Activated gamma-delta T cell (primary cell): Measurements from ENCODE around the gene HELZ.

Experiments used
- DNase-seq: peaks from one replicate; lab custom pipeline; 2025; lab: John Stamatoyannopoulos, UW

HELZ gene

GRCh38 chr17:67186782-67187181 is 58.2 kb downstream of the HELZ start:
- DNase-seq = no peak

GRCh38 chr17:67183531-67183930 is 61.5 kb downstream of the HELZ start:
- DNase-seq = no peak

GRCh38 chr17:67181825-67182224 is 63.2 kb downstream of the HELZ start:
- no peak for DNase-seq

GRCh38 chr17:67180275-67180674 is 64.7 kb downstream of the HELZ start:
- no peak for DNase-seq

GRCh38 chr17:67178555-67178954 is 66.4 kb downstream of the HELZ start:
- DNase-seq = no peak

GRCh38 chr17:67177732-67178131 is 67.3 kb downstream of the HELZ start:
- no peak for DNase-seq

DNA sequence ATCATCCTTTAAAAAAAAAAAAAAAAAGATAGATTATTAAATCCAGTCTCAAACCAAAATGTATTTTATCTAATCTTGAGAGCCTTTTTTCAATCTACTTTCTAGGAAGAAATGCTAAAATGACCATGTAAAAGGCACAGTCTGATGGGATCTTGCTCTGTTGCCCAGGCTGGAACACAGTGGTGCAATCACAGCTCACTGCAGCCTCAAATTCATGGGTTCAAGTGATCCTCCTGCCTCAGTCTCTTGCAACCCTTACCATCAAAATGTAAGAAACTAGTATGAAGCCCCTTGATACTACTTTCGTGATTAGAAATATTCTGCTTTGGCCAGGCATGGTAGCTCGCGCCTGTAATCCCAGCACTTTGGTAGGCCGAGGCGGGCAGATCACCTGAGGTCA is 70.8 kb downstream of the HELZ start:
- DNase-seq = no peak

DNA sequence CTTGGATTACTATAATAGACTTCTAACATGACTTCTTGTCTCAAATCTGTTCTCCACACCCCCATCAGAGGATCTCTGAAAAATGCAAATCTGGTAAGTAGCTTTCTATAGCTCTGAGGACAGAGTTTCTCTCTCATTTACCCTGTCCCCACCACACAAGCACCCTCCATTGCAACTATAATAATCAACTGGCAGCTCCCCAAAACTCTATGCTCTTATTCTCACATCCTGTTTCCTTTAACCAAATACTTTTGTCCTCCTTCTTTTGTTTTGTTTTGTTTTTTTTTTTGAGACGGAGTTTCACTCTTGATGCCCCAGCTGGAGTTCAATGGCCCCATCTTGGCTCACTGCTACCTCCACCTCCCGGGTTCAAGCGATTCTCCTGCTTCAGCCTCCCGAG is 73.4 kb downstream of the HELZ start:
- DNase-seq = no peak

DNA sequence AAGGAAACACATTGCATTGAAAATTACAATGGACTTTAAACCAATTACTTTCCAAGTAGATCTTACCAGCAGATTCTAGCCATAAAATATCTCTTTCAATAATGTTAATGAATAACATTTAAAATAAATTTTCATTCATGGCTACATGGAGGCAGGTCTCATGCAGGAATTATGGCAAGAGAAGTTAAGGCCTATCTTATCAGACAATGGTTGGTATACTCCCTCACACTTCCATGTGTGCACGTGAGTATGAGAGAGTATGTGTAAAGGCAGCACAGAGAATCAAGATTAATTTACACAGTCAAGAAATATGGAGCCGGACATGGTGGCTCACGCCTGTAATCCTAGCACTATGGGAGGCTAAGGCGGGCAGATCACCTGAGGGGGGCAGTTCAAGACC is 76.5 kb downstream of the HELZ start:
- no peak for DNase-seq

DNA sequence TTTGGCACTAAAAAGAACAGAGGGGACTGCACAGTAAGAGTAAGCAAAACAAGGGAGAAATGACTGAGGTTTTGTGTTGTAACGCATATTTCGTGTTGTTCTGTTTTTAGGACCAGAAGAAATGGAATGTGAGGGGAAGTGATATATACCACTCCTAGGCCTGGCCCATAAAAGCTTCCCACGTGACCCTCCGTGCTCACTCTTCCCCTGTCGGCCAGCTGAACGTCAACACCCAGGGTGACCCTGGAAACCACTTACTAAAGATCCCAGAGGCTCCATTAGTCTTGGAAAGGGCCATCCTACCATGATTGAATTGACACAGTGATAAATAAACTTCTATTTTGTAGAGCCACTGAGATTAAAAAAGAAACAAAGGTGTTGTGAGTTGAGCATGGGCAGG is 79.8 kb downstream of the HELZ start:
- no peak for DNase-seq

GRCh38 chr17:67164302-67164701 is 80.7 kb downstream of the HELZ start:
- DNase-seq = no peak

- DNase-seq = no peak
Measured at GRCh38 chr17:67162771-67163170, 82.2 kb downstream of the HELZ start.

- no peak for DNase-seq
Measured at GRCh38 chr17:67161573-67161972, 83.4 kb downstream of the HELZ start.

DNA sequence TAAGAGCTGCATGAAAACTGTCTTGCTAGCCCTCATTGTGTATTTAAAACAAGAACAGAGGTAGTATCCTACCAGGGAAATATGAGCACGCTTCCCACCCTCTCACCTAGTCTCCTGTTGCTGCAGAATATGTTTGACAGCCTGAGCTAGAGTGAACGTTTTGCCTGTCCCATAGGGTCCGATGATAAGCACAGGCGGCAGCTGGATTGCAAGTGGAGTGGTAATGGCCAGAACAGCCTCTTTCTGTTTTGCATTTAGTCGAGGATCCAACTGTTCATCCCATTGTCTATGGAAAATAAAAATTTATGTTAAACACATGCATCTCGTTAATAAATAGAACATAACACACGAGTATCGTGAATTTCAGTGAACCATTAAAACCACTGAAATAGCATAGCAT is 84.2 kb downstream of the HELZ start:
- DNase-seq = no peak

DNA sequence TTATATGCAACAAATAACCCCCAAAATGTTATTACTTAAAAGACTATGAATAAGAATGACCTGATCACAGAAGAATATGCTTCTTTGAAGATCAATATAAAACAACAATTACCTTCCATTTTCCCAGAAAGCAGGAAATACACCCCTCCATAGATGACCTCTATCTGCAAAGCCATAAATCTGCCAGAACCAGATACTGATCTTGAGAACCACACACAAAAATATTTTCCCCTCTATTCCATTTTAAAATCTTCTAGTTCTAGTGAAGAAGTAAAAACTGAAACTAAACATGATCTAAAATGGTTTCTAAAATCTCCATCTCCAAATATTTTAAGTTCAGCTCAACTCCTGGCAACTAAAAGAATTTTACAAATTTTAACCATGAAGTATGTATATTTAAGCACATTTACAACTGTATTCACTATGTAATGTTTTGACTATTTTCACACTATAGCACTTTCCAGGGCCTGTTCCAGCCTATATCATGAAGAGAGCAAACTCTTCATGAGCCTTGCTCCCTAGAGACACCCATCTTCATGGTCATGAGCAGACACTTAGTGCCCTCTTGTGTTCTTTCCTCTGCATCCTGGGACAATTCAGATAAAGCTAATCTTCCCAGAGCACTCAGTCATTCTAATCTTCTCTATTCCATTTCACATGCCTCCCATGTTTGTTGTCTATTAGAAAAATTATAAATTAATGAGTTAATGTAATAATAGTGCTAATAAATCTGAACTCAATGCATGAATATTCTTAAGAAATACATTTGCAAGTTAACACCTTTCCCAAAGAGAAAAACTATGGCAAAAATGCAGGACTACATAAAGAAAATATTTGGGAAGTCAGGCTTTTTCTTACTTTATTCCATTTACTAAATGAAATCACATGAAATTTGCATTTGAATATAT is 87.0 kb downstream of the HELZ start:
- DNase-seq = no peak

DNA sequence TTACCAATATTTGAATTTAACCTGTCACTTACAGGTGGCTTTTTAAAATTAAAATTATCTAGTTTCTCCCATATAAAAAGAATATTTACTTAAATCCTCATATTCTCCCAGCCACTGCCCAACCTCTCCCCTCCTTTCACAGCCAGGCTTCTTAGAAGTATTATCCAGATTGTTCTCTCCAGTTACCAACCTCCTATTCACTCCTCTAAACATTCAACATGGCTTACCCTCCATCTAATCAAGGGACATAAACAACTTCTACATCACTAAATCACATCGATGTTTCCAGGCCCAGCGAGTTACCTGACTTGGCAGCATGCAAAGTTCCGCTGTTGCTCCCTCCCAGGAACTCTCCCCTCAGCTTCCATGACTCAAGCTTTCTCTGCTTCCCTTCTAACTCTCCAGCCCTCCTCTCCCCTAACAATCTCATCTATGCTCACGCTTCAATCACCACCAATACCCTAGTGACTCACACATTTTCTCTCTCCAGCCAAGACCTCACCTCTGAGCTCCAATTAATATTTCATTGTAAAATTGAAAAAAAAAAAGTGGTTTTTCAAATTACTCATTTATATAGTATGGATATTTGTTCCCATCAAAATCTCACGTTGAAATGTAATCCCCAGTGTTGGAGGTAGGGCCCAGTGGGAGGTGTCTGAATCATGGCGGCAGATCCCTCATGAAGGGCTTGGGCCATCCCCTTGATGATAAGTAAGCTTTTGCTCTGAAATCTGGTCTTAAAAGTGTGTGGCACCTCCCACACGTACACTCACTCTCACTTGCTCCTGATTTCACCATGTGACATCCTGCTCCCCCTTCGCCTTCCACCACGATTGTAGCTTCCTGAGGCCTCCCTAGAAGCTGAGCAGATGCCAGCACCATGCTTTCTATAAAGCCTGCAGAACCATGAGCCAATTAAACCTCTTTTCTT is 88.5 kb downstream of the HELZ start:
- no peak for DNase-seq

DNA sequence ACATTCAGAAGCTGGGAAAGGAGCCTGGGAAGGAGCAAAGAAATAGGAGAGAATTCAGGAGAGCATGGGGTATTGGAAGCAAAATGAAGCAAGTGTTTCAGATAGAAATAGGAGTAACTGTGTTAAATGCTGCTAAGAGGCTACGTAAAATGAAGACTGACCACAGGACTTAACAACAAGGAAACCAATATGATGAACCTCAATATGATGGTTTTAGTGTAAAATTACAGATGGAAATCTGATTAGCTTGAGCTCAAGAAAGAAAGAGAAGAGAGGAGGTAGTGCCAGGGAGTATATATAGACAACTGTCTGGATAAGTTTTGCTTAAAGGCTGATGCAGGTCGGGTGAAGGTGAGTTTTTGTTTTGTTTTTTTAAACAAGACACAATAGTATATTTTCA is 92.2 kb downstream of the HELZ start:
- no peak for DNase-seq

DNA sequence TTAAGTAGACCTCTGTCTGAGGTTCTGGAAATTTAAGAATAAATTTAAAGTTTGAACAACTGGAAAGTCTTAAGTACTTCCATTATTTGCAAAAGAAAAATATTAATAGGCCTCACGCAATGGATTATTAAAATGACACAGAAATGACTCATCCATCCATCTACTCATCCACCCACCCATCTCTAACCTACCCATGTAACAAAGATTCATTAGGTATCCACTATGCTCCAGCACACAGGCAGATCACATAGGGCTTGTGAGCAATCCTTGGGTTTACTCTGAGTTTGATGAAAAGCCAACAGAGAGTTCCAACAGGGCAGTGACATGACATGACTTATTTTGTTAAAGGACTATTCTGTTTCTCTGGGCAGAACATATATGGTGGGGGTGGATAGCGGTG is 93.3 kb downstream of the HELZ start:
- no peak for DNase-seq

DNA sequence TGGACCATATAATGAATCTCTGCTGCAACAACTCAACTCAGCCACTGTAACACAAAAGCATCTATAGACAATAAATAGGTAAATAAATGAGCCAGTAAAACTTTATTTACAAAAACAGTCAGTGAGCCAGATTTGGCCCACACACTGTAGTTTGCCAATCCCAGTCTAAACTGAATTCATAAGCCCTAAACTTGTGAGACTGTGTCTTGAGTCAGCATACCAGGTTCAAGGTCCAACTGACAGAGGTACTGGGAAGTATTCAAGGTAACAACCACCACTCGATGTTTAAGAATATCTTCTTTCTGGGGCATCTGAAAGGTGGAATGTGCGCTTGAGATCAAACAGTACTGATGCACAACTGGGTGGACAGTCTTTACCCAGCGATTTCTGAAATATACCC is 94.2 kb downstream of the HELZ start:
- DNase-seq = no peak

DNA sequence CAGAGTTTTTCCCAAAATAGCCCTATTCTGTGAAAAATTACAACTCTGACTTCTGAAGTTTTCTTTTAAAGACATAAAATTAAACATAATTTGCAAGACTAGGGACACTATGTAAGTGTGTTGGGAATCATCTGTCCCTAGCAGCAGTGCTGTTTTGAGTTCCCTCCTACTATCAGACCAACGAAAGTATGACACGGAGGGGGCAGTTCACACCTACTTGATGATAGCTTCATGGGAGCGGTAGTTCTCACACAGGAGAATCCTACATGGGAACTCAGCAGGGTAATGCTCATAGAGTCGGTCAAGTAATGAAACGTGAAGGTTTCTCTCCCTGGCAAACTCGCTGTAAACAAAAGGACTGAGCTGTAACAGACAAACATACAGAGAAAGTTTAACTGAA is 96.6 kb downstream of the HELZ start:
- DNase-seq = no peak

- no peak for DNase-seq
Measured at GRCh38 chr17:67145183-67145805, 99.7 kb downstream of the HELZ start.

GRCh38 chr17:67143318-67143717 is 101.7 kb downstream of the HELZ start:
- DNase-seq = no peak
